Activated CD4-positive, alpha-beta memory T cell treated with anti-CD3 and anti-CD28 coated beads, Interleukin-2, amount 10 ng/mL, durations not matched to agents 7 days and 5 days (primary cell): ENCODE results near the gene BAHCC1. TPM values are rescaled to one million over a fixed set of nuclear protein-coding genes. Genes with fewer than 3 reads are reported as not detected.

Experiments used
- CTCF ChIA-PET: fragments of 350-600 bp; sonication (Branson Sonifier 250); formaldehyde crosslinking; loops from one replicate; lab custom pipeline; 2021; ENCODE audit warnings: antibody characterized with exemption, inconsistent platforms; lab: Charles Lee
- POLR2A ChIA-PET: fragments of 350-600 bp; sonication (Branson Sonifier 250); formaldehyde crosslinking; loops from one replicate; lab custom pipeline; 2021; ENCODE audit warnings: antibody characterized with exemption; lab: Charles Lee
- DNase-seq: peaks from one replicate; pipeline ENCODE4 v3.0.0-alpha.2; 2020
- H3K27ac Mint-ChIP-seq: one replicate; pipeline ENCODE4 v1.8.0; 2021; ENCODE audit warnings: mild to moderate bottlenecking, mixed read lengths
- H3K27me3 Mint-ChIP-seq: one replicate; pipeline ENCODE4 v1.8.0; 2021; ENCODE audit warnings: mixed read lengths
- H3K36me3 Mint-ChIP-seq: one replicate; pipeline ENCODE4 v1.8.0; 2021; ENCODE audit warnings: low read depth, mixed read lengths
- H3K4me1 Mint-ChIP-seq: one replicate; pipeline ENCODE4 v1.8.0; 2021; ENCODE audit warnings: mixed read lengths
- H3K4me3 Mint-ChIP-seq: one replicate; pipeline ENCODE4 v1.8.0; 2021; ENCODE audit warnings: mild to moderate bottlenecking, mixed read lengths
- H3K9me3 Mint-ChIP-seq: one replicate; pipeline ENCODE4 v1.8.0; 2021; ENCODE audit warnings: mixed read lengths
- total RNA-seq, 2 experiments: library from RNA; stranded (reverse); gene quantifications; one replicate each; pipeline ENCODE4 v1.2.3, GENCODE V29; 2021

Gene BAHCC1
- total RNA-seq, 2 experiments from 2014 or later, result 0.15 to 0.18 TPM

DNA sequence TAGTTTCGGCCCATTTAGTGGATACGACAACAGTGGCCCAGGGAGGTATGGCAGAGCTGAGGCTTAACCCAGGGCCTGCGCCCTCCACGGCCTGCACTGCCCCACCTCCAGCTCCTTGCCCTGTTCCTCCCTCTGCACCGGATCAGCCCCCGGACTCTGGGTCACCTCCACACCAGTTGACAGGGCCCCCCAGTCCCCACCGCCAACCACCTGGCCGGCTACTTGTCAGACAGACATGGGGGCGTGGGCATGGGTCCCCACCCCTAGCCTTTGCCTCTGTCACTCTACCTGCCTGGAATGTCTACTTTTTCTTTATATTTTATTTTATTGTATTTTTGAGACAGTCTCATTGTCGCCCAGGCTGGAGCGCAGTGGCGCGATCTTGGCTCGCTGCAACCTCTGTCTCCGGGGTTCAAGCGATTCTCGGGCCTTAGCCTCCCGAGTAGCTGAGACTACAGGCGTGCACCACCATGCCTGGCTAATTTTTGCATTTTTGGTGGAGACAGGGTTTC is 120.3 kb downstream of the BAHCC1 start:
- no peaks in the 10 kb centered on the region for H3K9me3 Mint-ChIP-seq
- DNase-seq, result no peak
- peak overlapping the region; percentile 91 for H3K4me3 Mint-ChIP-seq
- H3K4me1 Mint-ChIP-seq, result peaks cover 28% of the 10 kb centered on the region
- H3K36me3 Mint-ChIP-seq, result peaks cover 22% of the 10 kb centered on the region
- peak overlapping the region; percentile 93 for H3K27ac Mint-ChIP-seq
- peaks cover 3% of the 10 kb centered on the region for H3K27me3 Mint-ChIP-seq
- ChIA-PET POLR2A (interaction anchor here (0.8 to 1.5 kb wide), 4 partner anchors 28 to 276 kb away, joined by 3 to 8 read pairs (median 4); partner anchors contain the start of genes FAAP100, MRPL12, NDUFAF8 and TEPSIN), CTCF (interaction anchor here (0.6 to 1.3 kb wide), 3 partner anchors 9 to 86 kb away, joined by 3 to 5 read pairs (median 4); no protein-coding TSS in a partner anchor)

Other genes starting within 250 kb of the BAHCC1 start
- gene PVALEF, start 229.9 kb upstream of the BAHCC1 start, total RNA-seq, result not detected
- gene AATK, start 229.2 kb upstream of the BAHCC1 start, total RNA-seq, result 1 to 10 TPM; 1.1 to 1.8 TPM
- 10 to 100 TPM; 10.1 to 11.6 TPM for gene CEP131, start 172.5 kb upstream of the BAHCC1 start, total RNA-seq
- 10 to 100 TPM; 55.0 to 55.4 TPM for gene TEPSIN, start 156.4 kb upstream of the BAHCC1 start, total RNA-seq
- 10 to 100 TPM; 27.8 to 33.5 TPM for gene NDUFAF8, start 156.1 kb upstream of the BAHCC1 start, total RNA-seq
- 100 to 1,000 TPM; 112 to 114 TPM for gene SLC38A10, start 100.2 kb upstream of the BAHCC1 start, total RNA-seq
- gene ACTG1, start 117.3 kb downstream of the BAHCC1 start, total RNA-seq, result 1,000 to 10,000 TPM; 3,658 to 3,769 TPM
- under 1 TPM; 0.43 to 0.50 TPM for gene FSCN2, start 132.9 kb downstream of the BAHCC1 start, total RNA-seq
- 10 to 100 TPM; 29.0 TPM for gene FAAP100, start 156.9 kb downstream of the BAHCC1 start, total RNA-seq
- gene NPLOC4, start 241.7 kb downstream of the BAHCC1 start, total RNA-seq, result 10 to 100 TPM; 84.6 to 89.0 TPM
- under 1 TPM; 0.38 to 0.43 TPM for gene TSPAN10, start 241.7 kb downstream of the BAHCC1 start, total RNA-seq